Fibroblast of mammary gland (primary cell): Measurements from ENCODE around the gene FGF14.

Source experiments
- DNase-seq: peaks from one replicate; pipeline ENCODE4 v3.0.0-alpha.2; 2010; ENCODE audit warnings: low read depth
- H3K4me3 ChIP-seq: 2 replicates; pipeline ENCODE4 v1.5.1; 2011; ENCODE audit warnings: low read depth, mild to moderate bottlenecking, low read length, moderate library complexity; ENCODE audit not compliant: control insufficient read depth
- CTCF ChIP-seq: conservative IDR thresholded peaks from 2 replicates; pipeline ENCODE4 v1.5.1; 2011; ENCODE audit warnings: low read depth, low read length, inconsistent platforms; ENCODE audit not compliant: control insufficient read depth, insufficient read depth

FGF14 gene

GRCh38 chr13:102392481-102393209 lies 9.2 kb downstream of the FGF14 start:
- DNase-seq = peak; percentile 43
- H3K4me3 ChIP-seq = no peak overlapping the region

GRCh38 chr13:102386461-102386860 lies 15.4 kb downstream of the FGF14 start:
- DNase-seq = no peak
- TF ChIP-seq CTCF = no peak
- H3K4me3 ChIP-seq = no peak overlapping the region

More at GRCh38 chr13:102392481-102393209, 9.2 kb downstream of the FGF14 start:
- no peak for TF ChIP-seq CTCF

GRCh38 chr13:102380012-102380411 lies 21.8 kb downstream of the FGF14 start:
- DNase-seq = no peak
- TF ChIP-seq CTCF = no peak
- H3K4me3 ChIP-seq = no peak overlapping the region

GRCh38 chr13:102376318-102376717 lies 25.5 kb downstream of the FGF14 start:
- H3K4me3 ChIP-seq = no peak overlapping the region
- no peak for DNase-seq
- no peak for TF ChIP-seq CTCF

GRCh38 chr13:102374726-102375125 lies 27.1 kb downstream of the FGF14 start:
- DNase-seq = no peak
- H3K4me3 ChIP-seq = no peak overlapping the region
- TF ChIP-seq CTCF = no peak

GRCh38 chr13:102374233-102374632 lies 27.6 kb downstream of the FGF14 start:
- DNase-seq = no peak
- H3K4me3 ChIP-seq = no peak overlapping the region
- no peak for TF ChIP-seq CTCF
